Measurements from ENCODE around the gene CSTPP1. TPM values are rescaled to one million over a fixed set of nuclear protein-coding genes. Genes with fewer than 3 reads are reported as not detected.
A peak's percentile ranks its signal among the peaks of the same experiment; 100 is the strongest.
"Not testable (repeated sequence)": the region's sequence is repeated elsewhere in the genome, so short reads cannot be mapped to it uniquely, and the experiment has no call there.

CSTPP1 gene
- total RNA-seq, 1 donor from 2014 or later: 32.7 TPM

DNA sequence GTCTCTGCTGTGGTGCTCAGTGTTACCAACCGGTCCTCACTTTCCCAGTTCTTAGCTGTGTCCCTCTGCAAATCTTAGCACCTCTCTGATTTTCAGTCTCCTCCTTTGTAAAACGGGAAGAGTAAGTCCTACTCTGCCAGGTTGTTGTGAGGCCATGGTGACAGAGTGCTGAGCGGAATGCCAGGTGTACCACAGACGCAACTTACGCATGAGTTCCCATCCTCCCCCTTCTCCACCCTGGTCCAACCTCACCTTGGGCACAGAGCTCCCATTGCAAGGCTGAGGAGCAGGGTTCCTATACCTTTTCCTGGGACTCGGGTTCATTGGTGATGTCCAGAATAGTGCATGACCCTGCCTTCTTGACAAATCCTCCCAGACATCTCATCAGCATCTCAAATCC lies 270.9 kb downstream of the CSTPP1 start:
- H3K9me3 ChIP-seq (ENCODE audit: low read depth): no peaks in the 10 kb centered on the region
- H3K9me3 Mint-ChIP-seq: no peaks in the 10 kb centered on the region
- TF ChIP-seq, protein P1, sequence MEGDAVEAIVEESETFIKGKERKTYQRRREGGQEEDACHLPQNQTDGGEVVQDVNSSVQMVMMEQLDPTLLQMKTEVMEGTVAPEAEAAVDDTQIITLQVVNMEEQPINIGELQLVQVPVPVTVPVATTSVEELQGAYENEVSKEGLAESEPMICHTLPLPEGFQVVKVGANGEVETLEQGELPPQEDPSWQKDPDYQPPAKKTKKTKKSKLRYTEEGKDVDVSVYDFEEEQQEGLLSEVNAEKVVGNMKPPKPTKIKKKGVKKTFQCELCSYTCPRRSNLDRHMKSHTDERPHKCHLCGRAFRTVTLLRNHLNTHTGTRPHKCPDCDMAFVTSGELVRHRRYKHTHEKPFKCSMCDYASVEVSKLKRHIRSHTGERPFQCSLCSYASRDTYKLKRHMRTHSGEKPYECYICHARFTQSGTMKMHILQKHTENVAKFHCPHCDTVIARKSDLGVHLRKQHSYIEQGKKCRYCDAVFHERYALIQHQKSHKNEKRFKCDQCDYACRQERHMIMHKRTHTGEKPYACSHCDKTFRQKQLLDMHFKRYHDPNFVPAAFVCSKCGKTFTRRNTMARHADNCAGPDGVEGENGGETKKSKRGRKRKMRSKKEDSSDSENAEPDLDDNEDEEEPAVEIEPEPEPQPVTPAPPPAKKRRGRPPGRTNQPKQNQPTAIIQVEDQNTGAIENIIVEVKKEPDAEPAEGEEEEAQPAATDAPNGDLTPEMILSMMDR (IDR thresholded peaks at IDR 0.05): no peak
- TF ChIP-seq EZH2phosphoT487 (IDR thresholded peaks at IDR 0.05) (no peak), EZH2 (IDR thresholded peaks at IDR 0.05) (no peak)
- peak overlapping the region; percentile 50 for H3K27ac Mint-ChIP-seq
- H3K4me1 ChIP-seq: no peaks in the 10 kb centered on the region
- H3K27ac ChIP-seq: no peak overlapping the region
- H3K27me3 ChIP-seq: no peaks in the 10 kb centered on the region
- H3K4me2 ChIP-seq: no peak overlapping the region
- H3K79me2 ChIP-seq (ENCODE audit: low read depth): no peaks in the 10 kb centered on the region
- no peak overlapping the region for H3K9ac ChIP-seq
- H2AFZ ChIP-seq (replicated peaks): no peak overlapping the region
- H3K4me3 Mint-ChIP-seq: no peak overlapping the region
- H3K4me3 ChIP-seq: no peak overlapping the region
- H3K27me3 Mint-ChIP-seq (ENCODE audit: insufficient read depth, low read depth): no peaks in the 10 kb centered on the region
- no peaks in the 10 kb centered on the region for H3F3A ChIP-seq (ENCODE audit: low read depth)
- no peaks in the 10 kb centered on the region for H3K4me1 Mint-ChIP-seq
- DNase-seq (ENCODE audit: low spot score): no peak
- no peaks in the 10 kb centered on the region for H3K36me3 ChIP-seq
- no peaks in the 10 kb centered on the region for H3K36me3 Mint-ChIP-seq
- H4K20me1 ChIP-seq (ENCODE audit: low read depth): no peaks in the 10 kb centered on the region

DNA sequence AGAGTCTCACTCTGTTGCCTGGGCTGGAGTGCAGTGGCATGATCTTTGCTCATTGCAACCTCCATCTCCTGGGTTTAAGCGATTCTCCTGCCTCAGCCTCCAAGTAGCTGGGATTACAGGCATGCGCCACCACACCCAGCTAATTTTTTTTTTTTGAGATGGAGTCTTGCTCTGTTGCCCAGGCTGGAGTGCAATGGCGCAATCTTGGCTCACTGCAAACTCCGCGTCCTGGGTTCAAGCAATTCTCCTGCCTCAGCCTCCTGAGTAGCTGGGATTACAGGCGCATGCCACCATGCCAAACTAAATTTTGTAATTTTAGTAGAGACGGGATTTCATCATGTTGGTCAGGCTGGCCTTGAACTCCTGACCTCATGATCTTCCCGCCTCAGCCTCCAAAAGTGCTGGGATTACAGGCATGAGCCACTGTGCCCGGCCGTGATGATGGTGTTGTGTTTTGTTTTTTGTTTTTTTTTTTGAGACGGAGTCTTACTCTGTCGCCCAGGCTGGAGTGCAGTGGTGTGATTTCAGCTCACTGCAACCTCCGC lies 271.5 kb downstream of the CSTPP1 start:
- H3K36me3 ChIP-seq; H3K4me2 ChIP-seq; H2AFZ ChIP-seq (replicated peaks); H3K4me3 Mint-ChIP-seq; H3K4me3 ChIP-seq; H3K4me1 ChIP-seq; H3K4me1 Mint-ChIP-seq; H3K27ac ChIP-seq; H3K9me3 ChIP-seq (ENCODE audit: low read depth); DNase-seq (ENCODE audit: low spot score); H3K9ac ChIP-seq; H4K20me1 ChIP-seq (ENCODE audit: low read depth); H3F3A ChIP-seq (ENCODE audit: low read depth); H3K27me3 Mint-ChIP-seq (ENCODE audit: insufficient read depth, low read depth); H3K27me3 ChIP-seq; H3K9me3 Mint-ChIP-seq; H3K36me3 Mint-ChIP-seq; H3K27ac Mint-ChIP-seq; H3K79me2 ChIP-seq (ENCODE audit: low read depth): not testable (repeated sequence)

DNA sequence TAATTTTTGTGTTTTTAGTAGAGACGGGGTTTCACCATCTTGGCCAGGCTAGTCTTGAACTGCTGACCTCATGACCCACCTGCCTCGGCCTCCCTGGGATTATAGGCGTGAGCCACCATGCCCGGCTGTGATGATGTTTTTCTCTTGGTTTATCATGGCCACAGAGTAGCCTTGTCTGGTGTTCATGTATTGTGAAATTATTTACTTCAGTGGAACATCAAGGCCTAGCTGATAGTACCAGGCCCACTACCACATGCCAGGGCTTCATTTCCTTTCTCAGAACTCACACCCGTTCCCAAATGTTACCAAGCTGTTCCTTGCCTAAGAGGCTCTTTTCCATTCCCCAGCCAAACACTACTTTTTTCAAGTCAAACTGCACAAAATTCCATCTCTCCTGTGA lies 272.1 kb downstream of the CSTPP1 start:
- Mint-ChIP-seq H3K36me3 (no peaks in the 10 kb centered on the region), H3K4me3 (no peak overlapping the region), H3K27me3 (ENCODE audit: insufficient read depth, low read depth) (no peaks in the 10 kb centered on the region), H3K9me3 (no peaks in the 10 kb centered on the region), H3K27ac (no peak overlapping the region), H3K4me1 (no peaks in the 10 kb centered on the region)
- Histone ChIP-seq H3F3A (ENCODE audit: low read depth) (no peaks in the 10 kb centered on the region), H3K79me2 (ENCODE audit: low read depth) (no peaks in the 10 kb centered on the region), H3K27ac (no peak overlapping the region), H3K36me3 (no peaks in the 10 kb centered on the region), H4K20me1 (ENCODE audit: low read depth) (no peaks in the 10 kb centered on the region), H3K9me3 (ENCODE audit: low read depth) (no peaks in the 10 kb centered on the region), H3K9ac (no peak overlapping the region), H3K4me3 (no peak overlapping the region), H3K4me2 (no peak overlapping the region), H2AFZ (replicated peaks) (no peak overlapping the region), H3K4me1 (no peaks in the 10 kb centered on the region), H3K27me3 (no peaks in the 10 kb centered on the region)
- DNase-seq (ENCODE audit: low spot score): no peak
- TF ChIP-seq EZH2 (IDR thresholded peaks at IDR 0.05): no peak
- TF ChIP-seq, protein P1 (IDR thresholded peaks at IDR 0.05): no peak
- TF ChIP-seq EZH2phosphoT487 (IDR thresholded peaks at IDR 0.05): no peak

Small RNA genes lying within 50 kb of the gene (microRNA-seq; reads per million reads assigned to microRNA genes)
- not detected for gene MIR6745

Small RNA genes lying within 50 kb of the gene (small RNA-seq; reads per million reads assigned to genes)
- not detected for gene MIR6745

Other genes starting within 250 kb of the CSTPP1 start
- gene ARHGAP1, start 236.1 kb upstream of the CSTPP1 start, total RNA-seq (ENCODE audit: low replicate concordance): 8.1 and 11.8 TPM in 2 replicates
- gene ZNF408, start 235.7 kb upstream of the CSTPP1 start, total RNA-seq (ENCODE audit: low replicate concordance): 2.8 and 10.7 TPM in 2 replicates
- 0.06 TPM in 1 of 2 replicates, not detected in the other for gene F2, start 217.5 kb upstream of the CSTPP1 start, total RNA-seq (ENCODE audit: low replicate concordance)
- 196 and 247 TPM in 2 replicates for gene CKAP5, start 90.5 kb upstream of the CSTPP1 start, total RNA-seq (ENCODE audit: low replicate concordance)
- 9.2 and 12.0 TPM in 2 replicates for gene LRP4, start 18.2 kb upstream of the CSTPP1 start, total RNA-seq (ENCODE audit: low replicate concordance)
- gene ARFGAP2, start 240.1 kb downstream of the CSTPP1 start, total RNA-seq (ENCODE audit: low replicate concordance): 95.0 and 160 TPM in 2 replicates
- gene PACSIN3, start 249.7 kb downstream of the CSTPP1 start, total RNA-seq (ENCODE audit: low replicate concordance): 7.1 and 11.2 TPM in 2 replicates